GM23338 (cell line): Measurements from ENCODE around the gene ITGB5. TPM values are rescaled to one million over a fixed set of nuclear protein-coding genes. Genes with fewer than 3 reads are reported as not detected.
A peak's percentile ranks its signal among the peaks of the same experiment; 100 is the strongest.

Source experiments
- ATAC-seq: fragments of 200-7000 bp; cut with Tn5 transposase; 3 replicates; pipeline ENCODE4 v1.9.1; 2020
- DNase-seq: peaks from one replicate; pipeline ENCODE4 v3.0.0-alpha.2; 2015; ENCODE audit warnings: low spot score
- H2AFZ ChIP-seq: fragments of 200-600 bp; sonication (generic); 2 replicates; pipeline ENCODE4 v1.8.0; 2016; ENCODE audit warnings: antibody characterized with exemption, mild to moderate bottlenecking, moderate library complexity
- H3F3A ChIP-seq: fragments of 200-600 bp; sonication (generic); replicated peaks from 2 replicates; pipeline ENCODE4 v1.8.0; 2017; ENCODE audit warnings: antibody characterized with exemption, mixed run types, low read depth
- H3K27ac ChIP-seq: fragments of 200-600 bp; sonication (generic); 2 replicates; pipeline ENCODE4 v1.6.1; 2016; ENCODE audit warnings: low read depth
- H3K27me3 ChIP-seq: fragments of 200-600 bp; sonication (generic); 2 replicates; pipeline ENCODE4 v1.8.0; 2016; ENCODE audit warnings: mild to moderate bottlenecking, mixed run types, moderate library complexity; ENCODE audit not compliant: insufficient read depth
- H3K36me3 ChIP-seq: fragments of 200-600 bp; sonication (generic); 2 replicates; pipeline ENCODE4 v1.8.0; 2016; ENCODE audit warnings: mild to moderate bottlenecking; ENCODE audit not compliant: insufficient read depth
- H3K4me1 ChIP-seq: fragments of 200-600 bp; sonication (generic); 2 replicates; pipeline ENCODE4 v1.8.0; 2016; ENCODE audit warnings: mild to moderate bottlenecking, moderate library complexity; ENCODE audit not compliant: insufficient read depth
- H3K4me2 ChIP-seq: fragments of 200-600 bp; sonication (generic); 2 replicates; pipeline ENCODE4 v1.7.1; 2017; ENCODE audit warnings: mixed run types
- H3K4me3 ChIP-seq: fragments of 200-600 bp; sonication (generic); 2 replicates; pipeline ENCODE4 v1.6.1; 2016; ENCODE audit warnings: mixed run types
- H3K79me2 ChIP-seq: fragments of 200-600 bp; sonication (generic); replicated peaks from 2 replicates; pipeline ENCODE4 v1.8.0; 2017; ENCODE audit warnings: mild to moderate bottlenecking; ENCODE audit not compliant: insufficient read depth
- H3K9me2 ChIP-seq: fragments of 200-600 bp; sonication (generic); 2 replicates; pipeline ENCODE4 v1.8.0; 2017; ENCODE audit not compliant: insufficient read depth
- H4K20me1 ChIP-seq: fragments of 200-600 bp; sonication (generic); replicated peaks from 2 replicates; pipeline ENCODE4 v1.8.0; 2017; ENCODE audit warnings: mild to moderate bottlenecking; ENCODE audit not compliant: insufficient read depth
- H3K27ac Mint-ChIP-seq: 2 replicates; pipeline ENCODE4 v1.8.0; 2020; ENCODE audit warnings: inconsistent platforms, mild to moderate bottlenecking, moderate library complexity, mixed read lengths
- H3K27me3 Mint-ChIP-seq: 3 replicates; pipeline ENCODE4 v1.8.0; 2022; ENCODE audit warnings: low read depth, mild to moderate bottlenecking, moderate library complexity, mixed read lengths, inconsistent platforms; ENCODE audit not compliant: insufficient read depth, poor library complexity
- H3K36me3 Mint-ChIP-seq: 3 replicates; pipeline ENCODE4 v1.8.0; 2021; ENCODE audit warnings: low read depth, mild to moderate bottlenecking, inconsistent platforms, moderate library complexity, mixed read lengths
- H3K4me1 Mint-ChIP-seq: 3 replicates; pipeline ENCODE4 v1.8.0; 2020; ENCODE audit warnings: mild to moderate bottlenecking, inconsistent platforms, mixed read lengths
- H3K4me3 Mint-ChIP-seq: 3 replicates; pipeline ENCODE4 v1.8.0; 2021; ENCODE audit warnings: moderate library complexity, mild to moderate bottlenecking, inconsistent platforms, mixed read lengths
- H3K9me3 Mint-ChIP-seq: 3 replicates; pipeline ENCODE4 v1.8.0; 2020; ENCODE audit warnings: moderate library complexity, mild to moderate bottlenecking, inconsistent platforms, mixed read lengths
- CTCF ChIP-seq, 2 experiments: fragments of 200-600 bp in 1 of 2; sonication (generic) in 1 of 2; conservative IDR thresholded peaks; 2 replicates each; pipeline versions ENCODE4 v1.5.1 to v1.6.1; 2016 to 2017; ENCODE audit warnings: antibody characterized with exemption in 2 of 2, low read depth in 2 of 2, mild to moderate bottlenecking in 2 of 2, moderate library complexity in 1 of 2
- EZH2phosphoT487 ChIP-seq: fragments of 200-600 bp; sonication (generic); IDR thresholded peaks from one replicate; pipeline ENCODE4 v1.8.1; 2018; ENCODE audit warnings: antibody characterized with exemption; ENCODE audit not compliant: unreplicated experiment
- ZNF462 ChIP-seq: fragments of 250-450 bp; sonication (Bioruptor Pico); IDR thresholded peaks from 2 replicates; pipeline ENCODE4 v1.5.0; 2020; ENCODE audit warnings: mild to moderate bottlenecking, moderate library complexity
- polyA plus RNA-seq: library from polyadenylated mRNA; unstranded; fragments of >200 nt; fragmentation: Nextera tagmentation; extraction: Ambion mirVana; gene quantifications from 2 replicates; pipeline ENCODE4 v1.2.1, GENCODE V29; 2016
- total RNA-seq: library from RNA; depleted of rRNA; stranded (reverse); fragments of >200 nt; shearing (Covaris generic); gene quantifications from 2 replicates; pipeline ENCODE4 v1.2.3, GENCODE V29; 2014

The ITGB5 gene
- total and polyA plus RNA-seq, 2 experiments from 2014 or later: 68.2 to 269 TPM

GRCh38 chr3:124918524-124918923 is 31.4 kb upstream of the ITGB5 start (continued):
- no peak for TF ChIP-seq ZNF462 (CRISPR knock-in tag)
- no peak for TF ChIP-seq CTCF (conservative IDR thresholded peaks at IDR 0.05; ENCODE audit: low read depth in 2 of 2)

- Mint-ChIP-seq H3K27ac (no peak overlapping the region), H3K27me3 (peaks cover 8% of the 10 kb centered on the region), H3K36me3 (no peaks in the 10 kb centered on the region), H3K4me1 (peaks cover 5% of the 10 kb centered on the region; the same call in 2 of the 3 replicates), H3K9me3 (no peaks in the 10 kb centered on the region), H3K4me3 (no peak overlapping the region)
- Histone ChIP-seq H2AFZ (peak overlapping the region; percentile 92), H3K27ac (no peak overlapping the region), H3K4me2 (no peak overlapping the region), H3K36me3 (no peaks in the 10 kb centered on the region), H4K20me1 (no peaks in the 10 kb centered on the region), H3K4me3 (no peak overlapping the region), H3K4me1 (no peaks in the 10 kb centered on the region), H3K27me3 (no peaks in the 10 kb centered on the region), H3K9me2 (no peaks in the 10 kb centered on the region), H3F3A (no peaks in the 10 kb centered on the region), H3K79me2 (no peaks in the 10 kb centered on the region)
- DNase-seq (no peak), ATAC-seq (peak; percentile 38; the same call in 1 of the 3 replicates)
- no peak for TF ChIP-seq EZH2phosphoT487
Observed at GRCh38 chr3:124916837-124917409, 29.8 kb upstream of the ITGB5 start.
